Endothelial cell of umbilical vein (primary cell): Measurements from ENCODE around the gene GAA.

Source experiments
- CTCF ChIP-seq, 2 donors: IDR thresholded peaks; 1 replicate in 1 of 2; 2 replicates in 1 of 2; pipeline ENCODE4 v1.5.1; 2011; ENCODE audit warnings: low read length in 2 of 2, mild to moderate bottlenecking in 2 of 2, moderate library complexity in 2 of 2, control low read depth in 1 of 2, inconsistent platforms in 1 of 2, low read depth in 1 of 2; ENCODE audit not compliant: insufficient read depth in 1 of 2; ENCODE audit errors: extremely low read depth in 1 of 2
- EZH2 ChIP-seq: IDR thresholded peaks from 2 replicates; pipeline ENCODE4 v1.6.1; 2012; ENCODE audit warnings: borderline replicate concordance, low read depth, mild to moderate bottlenecking, moderate library complexity, low read length, inconsistent platforms; ENCODE audit not compliant: severe bottlenecking
- MYC ChIP-seq: IDR thresholded peaks from one replicate; pipeline ENCODE4 v1.6.1; 2011; ENCODE audit warnings: mild to moderate bottlenecking, low read depth, low read length
- POLR2A ChIP-seq: IDR thresholded peaks from 2 replicates; pipeline ENCODE4 v1.6.1; 2012; ENCODE audit warnings: low read depth, mild to moderate bottlenecking, control low read depth, low read length
- TF ChIP-seq, protein P1 (sequence below): IDR thresholded peaks from 2 replicates; pipeline ENCODE4 v1.6.1; 2011; ENCODE audit not compliant: insufficient read depth, insufficient read length

DNA sequence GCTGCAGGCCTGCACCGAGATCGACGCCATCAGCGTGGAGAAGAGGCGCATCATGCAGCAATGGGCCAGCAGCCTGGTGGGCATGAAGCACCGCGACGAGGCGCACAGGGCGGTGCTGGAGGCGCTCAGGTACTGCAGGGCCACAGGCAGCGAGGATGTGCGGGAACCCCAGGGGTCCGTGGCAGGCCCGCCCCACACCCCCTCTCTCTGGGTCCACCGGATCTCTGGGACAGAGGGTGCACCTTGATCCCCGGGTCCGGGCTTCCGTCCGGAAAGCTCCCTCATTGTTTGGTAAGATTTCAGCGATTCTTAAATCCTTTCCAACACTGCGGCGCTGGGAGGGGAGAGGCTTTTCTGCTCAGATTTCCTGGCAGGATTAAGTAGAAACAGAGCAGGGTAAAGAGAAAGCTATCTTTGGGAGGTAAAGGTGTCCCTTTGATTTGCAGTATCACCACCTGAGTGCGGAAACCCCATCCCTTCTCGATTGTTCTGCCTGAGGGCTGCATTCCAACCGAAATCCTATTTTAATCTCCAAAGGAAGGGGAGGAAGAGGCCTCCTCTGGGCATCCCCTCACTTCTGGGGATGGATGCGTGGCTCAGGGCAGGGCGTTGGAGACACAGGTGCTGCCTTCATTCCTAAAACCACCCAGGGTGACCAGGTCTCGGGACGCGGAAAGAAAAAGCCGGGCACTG is 35.8 kb upstream of the GAA start:
- TF ChIP-seq POLR2A (no peak), CTCF (IDR thresholded peaks at IDR 0.05; ENCODE audit: extremely low read depth in 1 of 2, insufficient read depth in 1 of 2, low read depth in 1 of 2, low read length in 2 of 2) (no peak), EZH2 (no peak), MYC (no peak)
- TF ChIP-seq, protein P1, sequence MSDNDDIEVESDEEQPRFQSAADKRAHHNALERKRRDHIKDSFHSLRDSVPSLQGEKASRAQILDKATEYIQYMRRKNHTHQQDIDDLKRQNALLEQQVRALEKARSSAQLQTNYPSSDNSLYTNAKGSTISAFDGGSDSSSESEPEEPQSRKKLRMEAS = no peak
